Measurements from ENCODE around the gene FAM161A.
A peak's percentile ranks its signal among the peaks of the same experiment; 100 is the strongest.
"Not testable (repeated sequence)": the region's sequence is repeated elsewhere in the genome, so short reads cannot be mapped to it uniquely, and the experiment has no call there.

FAM161A gene, protein sequence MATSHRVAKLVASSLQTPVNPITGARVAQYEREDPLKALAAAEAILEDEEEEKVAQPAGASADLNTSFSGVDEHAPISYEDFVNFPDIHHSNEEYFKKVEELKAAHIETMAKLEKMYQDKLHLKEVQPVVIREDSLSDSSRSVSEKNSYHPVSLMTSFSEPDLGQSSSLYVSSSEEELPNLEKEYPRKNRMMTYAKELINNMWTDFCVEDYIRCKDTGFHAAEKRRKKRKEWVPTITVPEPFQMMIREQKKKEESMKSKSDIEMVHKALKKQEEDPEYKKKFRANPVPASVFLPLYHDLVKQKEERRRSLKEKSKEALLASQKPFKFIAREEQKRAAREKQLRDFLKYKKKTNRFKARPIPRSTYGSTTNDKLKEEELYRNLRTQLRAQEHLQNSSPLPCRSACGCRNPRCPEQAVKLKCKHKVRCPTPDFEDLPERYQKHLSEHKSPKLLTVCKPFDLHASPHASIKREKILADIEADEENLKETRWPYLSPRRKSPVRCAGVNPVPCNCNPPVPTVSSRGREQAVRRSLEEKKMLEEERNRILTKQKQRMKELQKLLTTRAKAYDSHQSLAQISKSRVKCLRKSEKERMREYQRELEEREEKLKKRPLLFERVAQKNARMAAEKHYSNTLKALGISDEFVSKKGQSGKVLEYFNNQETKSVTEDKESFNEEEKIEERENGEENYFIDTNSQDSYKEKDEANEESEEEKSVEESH

GRCh38 chr2:61853847-61854563 lies at the start of gene FAM161A:
FAM161A (minus strand) TSS chr2:61854060; CDS start chr2:61854041, 19 bp downstream.
- peak; percentile 59 for DNase-seq (ENCODE audit: low read depth)

DNA sequence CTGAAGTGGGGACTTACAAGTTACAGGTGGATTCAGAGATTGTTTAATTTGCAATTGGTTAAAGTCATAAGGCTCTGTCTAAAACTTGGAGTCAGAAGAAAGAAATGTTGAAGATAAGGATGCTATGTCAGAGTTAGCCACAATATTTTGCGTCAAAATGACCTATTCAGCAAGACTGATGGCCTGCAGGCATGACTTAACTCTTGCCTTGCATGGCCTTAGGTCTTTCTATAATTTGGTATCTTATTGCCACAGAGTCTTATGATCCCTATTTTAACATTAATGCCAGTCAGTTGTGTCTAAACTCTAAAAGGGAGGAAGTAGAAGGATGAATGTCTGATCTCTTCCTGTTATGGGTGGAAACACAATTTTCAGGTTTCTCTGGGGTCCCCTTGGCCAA lies 46.4 kb upstream of the FAM161A start:
- no peak for DNase-seq (ENCODE audit: low read depth)

- DNase-seq (ENCODE audit: low read depth) = no peak
These were observed 45.0 kb upstream of the FAM161A start for GRCh38 chr2:61898810-61899209.

DNA sequence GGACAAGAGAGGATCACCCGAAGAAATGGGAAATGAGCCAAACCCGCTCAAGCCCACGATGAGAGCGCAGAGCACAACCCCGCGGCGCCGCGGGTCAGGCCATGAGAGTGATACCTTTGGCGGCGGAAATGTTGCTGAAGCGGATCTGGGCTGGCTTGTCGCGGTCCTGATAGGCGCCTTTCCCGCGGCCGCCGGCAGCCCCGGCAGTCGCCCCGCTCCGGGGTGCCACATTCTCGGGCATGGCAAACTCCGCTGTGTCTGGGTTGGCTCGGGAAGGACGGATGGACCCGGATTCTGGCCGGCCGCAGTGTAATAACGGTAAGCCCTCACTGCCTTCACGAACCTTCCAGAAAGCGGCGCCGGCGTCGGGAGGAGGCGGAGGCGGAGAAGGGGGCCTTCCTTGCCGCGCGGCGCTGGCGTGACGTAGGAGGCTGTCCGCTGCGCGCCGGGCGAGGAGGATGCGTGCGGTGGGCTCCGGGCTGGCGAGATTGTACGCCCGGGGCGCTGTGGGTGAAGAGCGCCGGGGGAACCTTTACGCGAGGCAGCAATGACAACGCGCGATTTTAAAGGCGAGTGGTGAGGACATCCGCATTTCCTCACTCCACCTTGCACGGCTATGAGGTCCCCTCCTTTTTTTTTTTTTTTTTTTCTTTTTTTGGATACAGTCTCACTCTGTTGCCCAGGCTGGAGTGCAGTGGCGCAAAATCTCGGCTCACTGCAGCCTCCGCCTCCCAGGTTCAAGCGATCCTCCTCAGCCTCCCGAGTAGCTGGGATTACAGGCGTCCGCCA lies 34.6 kb upstream of the FAM161A start, which contains the start of gene CCT4:
CCT4 (minus strand) TSS at position 390 of the 789 bp plus-strand sequence; CDS start at position 241, 149 bp downstream.
- peak; percentile 85 for DNase-seq (ENCODE audit: low read depth)

DNA sequence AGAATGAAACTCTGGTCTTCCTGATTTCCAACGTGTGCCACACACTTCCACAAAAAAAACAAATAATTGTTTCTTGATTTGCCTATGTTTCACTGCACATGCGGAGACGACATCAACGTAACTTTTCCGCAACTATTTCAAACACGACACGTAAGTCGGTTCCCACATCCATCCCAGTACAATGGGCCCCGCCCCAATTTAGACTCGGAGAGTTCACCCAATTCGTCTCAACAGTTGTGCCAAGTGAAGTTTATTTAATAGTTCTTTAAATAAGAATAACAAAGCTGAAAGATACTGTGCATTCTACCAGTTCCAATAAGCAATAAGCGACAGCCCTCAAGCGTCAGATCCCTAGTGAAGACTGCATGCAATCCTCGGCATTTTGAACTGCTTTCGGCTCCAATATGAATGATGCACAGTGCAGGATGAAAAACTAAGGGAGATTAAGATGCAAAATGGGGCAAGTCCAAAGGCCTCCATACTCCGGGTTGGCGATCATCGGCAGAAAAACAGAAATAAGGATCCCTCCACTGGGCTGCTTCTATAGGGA lies 33.9 kb upstream of the FAM161A start:
- DNase-seq (ENCODE audit: low read depth) = no peak

- no peak for DNase-seq (ENCODE audit: low read depth)
These were observed 32.2 kb upstream of the FAM161A start for GRCh38 chr2:61885896-61886603.

DNA sequence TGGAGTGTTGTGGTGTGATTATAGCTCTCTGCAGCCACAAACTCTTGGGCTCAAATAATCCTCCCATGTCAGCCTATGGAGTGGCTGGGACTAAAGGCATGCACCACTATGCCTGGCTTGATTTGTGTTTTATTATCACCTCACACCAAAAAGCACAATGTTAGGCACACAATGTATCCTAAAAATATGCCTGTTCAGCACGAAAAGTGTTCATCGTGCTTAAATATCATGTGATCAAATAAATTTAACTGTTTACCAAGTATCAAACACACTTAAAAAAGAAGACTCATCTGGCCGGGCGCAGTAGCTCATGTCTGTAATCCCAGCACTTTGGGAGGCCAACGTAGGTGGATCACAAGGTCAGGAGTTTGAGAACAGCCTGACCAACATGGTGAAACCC lies 29.0 kb upstream of the FAM161A start:
- DNase-seq (ENCODE audit: low read depth) = no peak

- DNase-seq (ENCODE audit: low read depth) = not testable (repeated sequence)
These were observed 25.5 kb upstream of the FAM161A start for GRCh38 chr2:61879351-61879750.

DNA sequence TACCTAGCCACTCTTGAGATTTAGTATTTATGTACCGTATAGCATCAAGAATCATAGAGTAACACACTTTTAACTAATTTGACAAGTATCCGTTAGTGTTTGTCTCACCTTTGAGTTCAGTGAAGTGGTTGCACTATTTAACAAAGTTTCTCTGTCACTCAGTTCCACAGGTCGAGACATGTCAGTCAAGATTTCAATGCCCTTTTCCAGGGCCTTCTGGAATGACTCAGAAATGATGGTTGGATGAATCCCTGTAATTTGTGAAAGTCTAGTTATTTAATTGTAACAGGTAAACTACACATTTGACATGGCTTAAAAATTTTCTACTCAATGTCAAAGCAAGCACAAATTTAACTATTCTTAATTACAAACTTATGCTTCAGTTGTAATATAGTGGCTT lies 24.9 kb upstream of the FAM161A start:
- no peak for DNase-seq (ENCODE audit: low read depth)

DNA sequence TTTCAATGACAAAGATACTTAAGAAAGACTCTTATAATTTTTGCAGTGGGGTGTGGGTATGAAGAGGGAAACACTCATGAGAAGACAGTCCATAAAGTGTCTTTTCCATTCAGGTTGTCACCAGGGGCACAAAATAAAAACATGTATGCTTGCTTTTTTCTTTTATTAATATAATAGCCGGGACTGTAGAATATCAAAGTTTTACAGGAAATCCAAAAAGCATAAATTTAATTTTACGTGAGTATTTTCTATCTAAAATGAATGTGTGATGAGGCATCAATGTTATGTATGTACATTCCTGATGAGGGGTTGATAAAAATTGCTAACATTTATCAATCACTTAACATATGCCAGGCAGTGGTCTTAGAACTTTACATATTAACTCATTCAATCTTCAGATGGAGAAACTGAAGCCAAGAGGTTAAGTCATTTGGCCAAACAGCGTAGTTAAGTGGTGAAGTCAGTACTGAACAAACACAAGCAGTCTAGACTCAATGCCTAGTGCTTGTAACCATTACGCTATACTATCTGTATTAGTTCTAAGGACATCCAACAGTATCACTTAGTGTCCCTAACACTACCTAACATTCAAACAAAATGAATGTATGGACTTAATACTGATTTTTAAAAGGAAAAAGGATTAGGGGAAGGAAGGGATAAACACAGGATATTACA lies 23.8 kb upstream of the FAM161A start:
- no peak for DNase-seq (ENCODE audit: low read depth)

GRCh38 chr2:61876400-61876799 lies 22.5 kb upstream of the FAM161A start:
- DNase-seq (ENCODE audit: low read depth) = no peak

DNA sequence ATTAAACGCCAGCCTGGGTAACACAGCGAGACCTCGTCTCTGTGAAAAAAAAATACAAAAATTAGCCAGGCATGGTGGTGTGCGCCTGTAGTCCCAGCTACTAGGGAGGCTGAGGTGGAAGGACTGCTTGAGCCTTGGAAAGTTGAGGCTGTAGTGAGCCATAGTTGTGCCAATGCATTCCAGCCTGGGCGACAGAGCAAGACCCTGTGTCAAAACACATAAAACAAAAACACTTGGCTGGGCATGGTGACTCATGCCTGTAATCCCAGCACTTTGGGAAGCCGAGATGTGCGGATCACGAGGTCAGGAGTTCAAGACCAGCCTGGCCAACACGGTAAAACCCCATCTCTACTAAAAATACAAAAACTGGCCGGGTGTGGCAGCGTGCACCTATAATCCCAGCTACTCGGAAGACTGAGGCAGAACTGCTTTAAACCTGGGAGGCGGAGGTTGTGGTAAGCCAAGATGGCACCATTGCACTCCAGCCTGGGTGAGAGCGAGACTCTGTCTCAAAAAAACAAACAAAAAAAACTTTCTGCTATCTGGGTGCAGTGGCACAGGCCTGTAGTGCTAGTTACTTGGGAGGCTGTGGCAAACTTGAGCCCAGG lies 12.7 kb upstream of the FAM161A start:
- not testable (repeated sequence) for DNase-seq (ENCODE audit: low read depth)

DNA sequence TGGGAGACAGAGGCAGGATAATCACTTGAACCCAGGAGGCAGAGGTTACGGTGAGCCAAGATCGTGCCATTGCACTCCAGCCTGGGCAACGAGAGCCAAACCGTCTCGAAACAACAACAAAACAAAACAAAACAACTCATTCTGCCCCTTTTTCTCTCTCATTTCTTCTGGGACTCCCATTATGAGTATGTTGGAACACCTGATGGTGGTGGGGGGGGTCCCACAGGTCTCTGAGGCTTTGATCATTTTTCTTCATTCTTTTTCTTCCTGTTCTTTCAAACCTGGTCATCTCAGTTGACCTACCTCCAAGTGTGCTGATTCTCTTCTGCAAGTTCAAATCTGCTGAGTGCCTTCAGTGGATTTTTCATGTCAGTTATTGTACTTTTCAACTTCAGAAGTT lies 8.2 kb upstream of the FAM161A start:
- no peak for DNase-seq (ENCODE audit: low read depth)

DNA sequence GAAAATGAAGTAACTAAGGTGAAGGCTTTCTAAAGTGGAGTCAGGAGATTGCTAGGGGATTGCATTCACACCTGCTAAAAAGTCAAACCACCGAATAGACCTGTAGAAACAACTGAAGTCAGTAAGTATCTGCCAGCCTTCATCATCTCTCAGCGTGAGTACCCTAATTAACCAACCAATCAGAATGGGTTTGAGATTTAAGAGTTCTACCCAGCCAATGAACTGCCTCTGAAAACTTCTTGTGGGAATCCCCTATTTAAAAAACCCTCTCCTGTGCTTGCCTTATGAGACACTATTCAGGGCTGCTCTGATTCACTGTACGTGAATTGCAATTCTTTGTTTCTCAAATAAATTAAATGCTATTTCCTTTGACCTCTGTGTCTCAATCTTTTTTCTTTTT lies 3.4 kb upstream of the FAM161A start:
- DNase-seq (ENCODE audit: low read depth) = no peak

DNA sequence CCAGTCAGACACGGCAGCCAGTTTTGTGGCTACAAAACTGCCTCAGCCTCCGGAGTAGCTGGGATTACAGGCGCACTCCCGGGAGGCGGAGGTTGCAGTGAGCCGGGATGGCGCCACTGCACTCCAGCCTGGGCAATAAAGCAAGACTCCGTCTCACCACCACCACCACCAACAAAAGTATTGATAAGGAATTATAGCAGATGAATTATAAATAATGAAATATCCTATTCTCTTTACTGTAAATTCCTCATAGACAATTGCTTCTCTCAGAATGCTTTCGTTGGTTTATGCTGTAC lies 1.4 kb upstream of the FAM161A start:
- DNase-seq (ENCODE audit: low read depth) = no peak

DNA sequence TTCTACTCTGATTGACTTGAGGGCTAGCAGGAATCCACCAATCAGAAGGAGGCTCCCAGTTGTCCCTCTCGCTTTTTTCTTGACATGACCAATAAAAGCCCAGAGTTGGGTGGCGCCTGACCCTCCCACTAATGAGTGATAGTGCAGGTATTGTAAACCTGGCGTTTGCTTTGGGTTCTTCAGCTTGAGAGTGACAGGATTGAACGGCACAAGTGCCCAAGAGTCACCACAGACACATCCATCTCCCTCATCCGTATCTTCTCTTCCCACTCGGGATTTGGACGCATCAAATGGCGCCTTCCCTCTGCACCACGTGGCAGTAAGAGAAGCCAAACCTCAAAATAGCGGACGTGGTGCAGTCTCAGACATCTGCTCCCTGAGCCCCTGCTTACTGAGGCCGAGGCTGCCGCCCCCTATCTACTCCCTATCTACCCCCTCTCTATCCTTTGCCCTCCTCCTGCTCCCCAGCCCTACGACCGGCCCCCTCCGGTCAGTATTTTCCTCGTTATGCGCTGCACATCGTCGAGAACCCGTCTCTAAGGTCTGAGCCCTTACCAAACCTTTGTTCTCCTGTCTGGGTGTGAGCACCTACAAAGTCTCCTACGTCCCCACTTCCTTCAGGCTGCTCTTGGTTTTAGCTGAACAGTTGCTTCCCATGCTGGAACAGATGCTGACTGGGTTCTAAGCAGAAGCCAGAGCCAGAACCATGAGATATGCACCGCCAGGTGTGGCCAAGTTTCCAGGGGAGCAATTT lies 881 bp upstream of the FAM161A start:
- peak; percentile 79 for DNase-seq (ENCODE audit: low read depth)

- no peak for DNase-seq (ENCODE audit: low read depth)
These were observed 594 bp downstream of the FAM161A start for GRCh38 chr2:61853086-61853846.

DNA sequence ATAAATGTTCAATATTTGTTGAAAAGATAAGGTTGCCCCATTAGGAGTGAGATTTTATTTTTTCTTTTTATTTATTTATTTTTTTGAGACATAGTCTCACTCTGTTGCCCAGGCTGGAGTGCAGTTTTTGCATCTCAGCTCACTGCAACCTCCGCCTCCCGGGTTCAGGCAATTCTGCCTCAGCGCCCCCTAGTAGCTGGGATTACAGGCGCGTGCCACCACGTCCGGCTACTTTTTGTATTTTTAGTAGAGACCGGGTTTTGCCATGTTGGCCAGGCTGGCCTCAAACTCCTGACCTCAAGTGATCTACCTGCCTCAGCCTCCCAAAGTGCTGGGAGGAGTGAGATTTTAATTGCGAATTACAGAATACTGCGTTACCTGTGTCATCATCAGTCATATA lies 2.6 kb downstream of the FAM161A start:
- DNase-seq (ENCODE audit: low read depth) = not testable (repeated sequence)

- DNase-seq (ENCODE audit: low read depth) = no peak
These were observed 8.5 kb downstream of the FAM161A start for GRCh38 chr2:61845320-61845719.

Measured in activated T-helper 9 cell treated with anti-CD3 and anti-CD28 coated beads, Interleukin-2, amount 50 U/mL, for 16 hours (primary cell).